Fibroblast of mammary gland (primary cell): ENCODE results near the gene REXO5.
"Not testable (repeated sequence)": the region's sequence is repeated elsewhere in the genome, so short reads cannot be mapped to it uniquely, and the experiment has no call there.

Experiments
- DNase-seq: peaks from one replicate; pipeline ENCODE4 v3.0.0-alpha.2; 2010; ENCODE audit warnings: low read depth
- H3K4me3 ChIP-seq: 2 replicates; pipeline ENCODE4 v1.5.1; 2011; ENCODE audit warnings: low read depth, mild to moderate bottlenecking, low read length, moderate library complexity; ENCODE audit not compliant: control insufficient read depth
- TF ChIP-seq, protein P1 (sequence below): conservative IDR thresholded peaks from 2 replicates; pipeline ENCODE4 v1.5.1; 2011; ENCODE audit warnings: low read depth, low read length, inconsistent platforms; ENCODE audit not compliant: control insufficient read depth, insufficient read depth

REXO5 gene

DNA sequence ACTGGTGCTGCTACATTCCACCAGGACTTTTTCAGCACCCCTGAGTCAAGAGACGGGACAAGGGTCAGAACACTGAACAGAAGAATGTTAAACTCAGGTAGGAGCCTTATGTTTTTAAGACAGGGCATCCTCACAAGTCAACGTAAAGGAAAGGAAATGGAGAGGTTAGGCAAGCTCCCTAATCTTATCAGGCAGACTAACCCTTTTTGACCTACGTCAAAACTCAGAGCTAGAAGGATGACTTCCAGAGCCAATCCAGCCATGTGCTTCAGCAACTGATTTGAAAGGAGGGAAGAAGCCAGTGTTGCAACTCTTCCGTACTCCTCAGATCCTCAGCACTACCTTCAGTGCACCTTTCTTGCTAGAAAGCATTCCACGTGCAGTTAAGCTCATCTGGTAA, 46.8 kb downstream of the REXO5 start:
- DNase-seq, result no peak
- no peak overlapping the region for H3K4me3 ChIP-seq
- TF ChIP-seq, protein P1, sequence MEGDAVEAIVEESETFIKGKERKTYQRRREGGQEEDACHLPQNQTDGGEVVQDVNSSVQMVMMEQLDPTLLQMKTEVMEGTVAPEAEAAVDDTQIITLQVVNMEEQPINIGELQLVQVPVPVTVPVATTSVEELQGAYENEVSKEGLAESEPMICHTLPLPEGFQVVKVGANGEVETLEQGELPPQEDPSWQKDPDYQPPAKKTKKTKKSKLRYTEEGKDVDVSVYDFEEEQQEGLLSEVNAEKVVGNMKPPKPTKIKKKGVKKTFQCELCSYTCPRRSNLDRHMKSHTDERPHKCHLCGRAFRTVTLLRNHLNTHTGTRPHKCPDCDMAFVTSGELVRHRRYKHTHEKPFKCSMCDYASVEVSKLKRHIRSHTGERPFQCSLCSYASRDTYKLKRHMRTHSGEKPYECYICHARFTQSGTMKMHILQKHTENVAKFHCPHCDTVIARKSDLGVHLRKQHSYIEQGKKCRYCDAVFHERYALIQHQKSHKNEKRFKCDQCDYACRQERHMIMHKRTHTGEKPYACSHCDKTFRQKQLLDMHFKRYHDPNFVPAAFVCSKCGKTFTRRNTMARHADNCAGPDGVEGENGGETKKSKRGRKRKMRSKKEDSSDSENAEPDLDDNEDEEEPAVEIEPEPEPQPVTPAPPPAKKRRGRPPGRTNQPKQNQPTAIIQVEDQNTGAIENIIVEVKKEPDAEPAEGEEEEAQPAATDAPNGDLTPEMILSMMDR, result no peak

DNA sequence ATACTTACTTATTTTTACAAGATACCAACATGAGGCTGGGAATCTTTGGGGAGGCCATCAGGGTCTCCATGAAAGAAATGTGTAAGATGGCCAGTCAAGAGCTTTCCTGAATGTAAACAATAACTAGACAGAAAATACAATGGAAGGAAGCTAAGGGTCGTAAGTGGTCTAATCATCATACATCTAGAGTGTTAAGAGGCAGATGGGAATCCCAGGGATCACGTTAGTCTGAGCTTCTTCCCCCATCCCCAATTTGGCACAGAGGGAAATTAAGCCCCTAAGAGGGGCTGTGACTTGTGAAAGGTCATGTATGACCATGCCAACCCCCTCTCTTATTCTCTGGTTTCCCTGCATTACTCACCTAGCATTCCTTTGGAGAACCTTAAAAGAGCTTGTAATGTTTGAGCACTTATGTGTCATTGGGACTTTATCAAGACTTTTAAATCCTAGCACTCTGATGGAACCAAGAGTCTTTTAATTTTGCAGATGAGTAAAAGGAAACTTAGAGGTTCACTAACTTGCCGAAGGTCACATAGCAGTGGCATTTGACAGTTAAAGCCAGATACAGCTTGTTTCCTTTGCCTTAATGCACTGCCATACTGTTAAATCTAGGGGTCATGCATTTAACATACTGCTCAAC, 47.8 kb downstream of the REXO5 start:
- no peak for DNase-seq

DNA sequence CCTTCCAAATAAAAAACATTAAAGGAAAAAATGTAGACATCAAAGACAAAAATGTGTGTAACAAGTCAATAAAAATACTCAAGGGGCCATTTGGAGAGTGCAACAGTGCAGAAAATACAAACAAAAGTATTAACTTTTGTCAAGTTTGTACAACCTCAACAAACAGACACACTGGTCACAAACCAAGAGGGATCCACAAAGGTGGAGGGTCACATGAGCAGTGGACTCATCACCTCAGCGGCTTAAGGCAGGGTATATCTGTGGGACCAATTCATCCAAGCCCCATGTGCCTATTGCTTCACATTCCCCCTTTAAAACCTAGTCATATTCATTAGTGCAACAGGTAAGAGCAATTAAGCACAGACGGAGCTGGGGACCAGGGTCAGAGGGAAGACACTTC, 48.6 kb downstream of the REXO5 start:
- no peak overlapping the region for H3K4me3 ChIP-seq
- no peak for DNase-seq
- TF ChIP-seq, protein P1, result no peak

More for the DNA sequence above, 47.8 kb downstream of the REXO5 start:
- H3K4me3 ChIP-seq, result no peak overlapping the region
- TF ChIP-seq, protein P1, result no peak

DNA sequence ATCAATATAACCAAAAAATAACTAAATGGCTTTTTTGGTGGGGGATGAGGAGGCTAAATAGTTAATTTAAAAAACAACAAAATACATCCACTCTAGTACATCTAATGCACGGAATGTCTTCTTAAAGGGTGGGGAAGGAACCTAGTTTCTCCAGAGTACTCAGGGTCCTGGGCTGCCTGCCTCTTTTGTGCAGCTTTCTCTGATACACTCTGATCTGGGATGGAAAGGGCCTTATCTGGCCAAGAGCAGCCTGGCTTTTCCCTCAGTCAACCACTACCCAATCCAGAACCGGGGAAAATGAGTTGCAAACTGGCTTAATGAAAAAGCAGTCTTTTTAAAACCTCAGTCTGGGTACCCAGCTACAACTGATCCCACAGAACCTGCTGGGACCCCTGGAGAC, 51.0 kb downstream of the REXO5 start:
- H3K4me3 ChIP-seq, result no peak overlapping the region
- no peak for DNase-seq
- TF ChIP-seq, protein P1, result no peak

DNA sequence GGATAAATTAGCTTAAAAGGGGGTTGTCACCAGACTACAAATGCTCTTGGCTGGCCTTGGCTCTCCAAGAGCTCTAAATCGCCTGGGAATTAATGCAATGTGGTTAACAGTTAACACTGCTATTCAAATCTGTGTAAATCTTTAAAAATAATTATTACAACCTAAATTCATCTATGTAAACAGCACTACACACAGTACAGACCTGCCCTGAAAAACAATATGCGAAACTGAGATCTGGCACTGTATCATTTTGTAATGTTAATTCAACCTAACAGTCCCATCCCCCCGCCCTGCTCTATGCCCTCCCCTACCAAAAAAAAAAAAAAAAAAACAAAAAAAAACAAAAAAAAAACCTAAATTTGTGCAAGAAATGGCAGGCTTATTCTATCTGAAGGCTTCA, 52.9 kb downstream of the REXO5 start:
- TF ChIP-seq, protein P1, result no peak

DNA sequence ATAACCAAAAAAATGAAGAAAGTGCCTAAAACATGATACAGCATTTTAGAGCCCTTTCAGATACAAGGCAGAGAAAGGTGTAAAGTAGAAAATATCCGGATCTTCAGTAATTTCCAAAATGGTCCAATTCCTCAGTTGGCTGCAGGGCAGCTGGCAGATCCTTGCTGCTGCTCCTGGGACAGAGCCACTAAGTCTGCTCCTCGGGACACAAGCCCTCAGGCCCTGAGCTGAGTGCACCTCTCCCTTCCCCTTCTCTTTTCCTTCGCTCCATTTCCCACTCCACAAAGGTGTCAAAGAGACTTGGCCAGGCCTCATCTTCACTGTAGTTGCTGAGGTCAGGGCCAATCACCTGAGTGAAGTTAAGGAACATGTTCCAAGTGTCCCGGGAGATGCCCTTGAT, 53.4 kb downstream of the REXO5 start:
- no peak overlapping the region for H3K4me3 ChIP-seq
- TF ChIP-seq, protein P1, result no peak
- DNase-seq, result no peak

More for the DNA sequence above, 52.9 kb downstream of the REXO5 start:
- H3K4me3 ChIP-seq, result no peak overlapping the region
- no peak for DNase-seq

DNA sequence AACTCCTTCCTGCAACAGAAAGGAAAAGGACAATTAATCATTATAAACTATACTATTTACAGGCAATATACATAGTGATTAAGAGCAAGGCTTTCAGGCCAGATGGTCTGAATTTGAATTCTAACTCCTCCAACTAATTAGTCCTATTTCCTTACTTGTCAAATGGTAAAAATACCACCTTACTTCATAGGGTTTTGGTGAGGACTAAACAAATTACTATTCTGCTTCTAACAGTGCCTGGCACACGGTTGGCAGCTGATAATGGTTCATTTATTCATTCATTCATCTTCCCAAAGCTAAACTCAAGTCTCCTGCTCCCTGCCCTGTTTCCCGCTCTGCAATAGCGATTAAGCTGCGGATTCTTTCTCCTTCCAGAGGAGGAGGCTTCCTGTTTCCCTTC, 54.0 kb downstream of the REXO5 start:
- TF ChIP-seq, protein P1, result no peak
- no peak overlapping the region for H3K4me3 ChIP-seq
- DNase-seq, result no peak

DNA sequence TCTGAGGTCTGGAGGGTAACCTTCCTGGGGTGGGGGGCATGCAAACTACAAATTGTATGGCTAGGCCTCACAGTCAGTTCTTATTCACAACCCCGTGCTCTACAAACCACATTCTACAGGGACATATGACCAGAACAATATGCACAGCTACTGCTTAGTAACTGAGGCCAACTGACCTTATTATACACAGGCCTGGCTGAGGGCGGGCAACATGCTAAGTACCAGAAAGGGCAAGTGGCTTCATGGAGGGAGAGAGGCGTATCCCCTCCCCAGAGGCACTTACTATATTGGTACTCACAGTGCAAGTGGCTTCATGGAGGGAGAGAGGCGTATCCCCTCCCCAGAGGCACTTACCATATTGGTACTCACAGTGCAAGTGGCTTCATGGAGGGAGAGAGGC, 54.7 kb downstream of the REXO5 start:
- H3K4me3 ChIP-seq, DNase-seq: not testable (repeated sequence)
